NCI-H2171 (cell line): ENCODE results near the gene PRR30.

ENCODE experiments used
- DNase-seq: peaks from one replicate; lab custom pipeline; 2025; lab: John Stamatoyannopoulos, UW

PRR30 gene

DNA sequence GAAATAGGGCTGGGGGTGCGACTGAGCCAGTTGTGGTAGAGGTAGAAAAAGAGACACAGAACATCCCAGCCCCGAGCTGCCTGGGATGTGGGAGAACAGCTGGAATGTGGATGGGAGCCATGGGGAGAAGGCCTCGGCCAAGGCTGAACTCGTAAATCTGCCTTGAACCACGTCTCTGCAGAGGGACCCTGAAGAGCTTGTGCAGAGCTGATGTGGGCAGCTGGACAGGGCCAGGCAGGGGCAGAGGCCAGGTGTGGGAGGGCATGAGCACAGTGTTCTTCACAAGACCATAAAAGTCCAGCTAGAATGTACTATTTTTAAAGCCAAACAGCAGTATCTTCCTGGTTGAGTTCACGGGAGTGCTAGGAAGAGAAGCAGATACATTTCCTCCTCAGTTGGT lies 15.3 kb upstream of the PRR30 start:
- no peak for DNase-seq

GRCh38 chr2:27152796-27153464 lies 13.7 kb upstream of the PRR30 start:
- DNase-seq: peak; percentile 59

DNA sequence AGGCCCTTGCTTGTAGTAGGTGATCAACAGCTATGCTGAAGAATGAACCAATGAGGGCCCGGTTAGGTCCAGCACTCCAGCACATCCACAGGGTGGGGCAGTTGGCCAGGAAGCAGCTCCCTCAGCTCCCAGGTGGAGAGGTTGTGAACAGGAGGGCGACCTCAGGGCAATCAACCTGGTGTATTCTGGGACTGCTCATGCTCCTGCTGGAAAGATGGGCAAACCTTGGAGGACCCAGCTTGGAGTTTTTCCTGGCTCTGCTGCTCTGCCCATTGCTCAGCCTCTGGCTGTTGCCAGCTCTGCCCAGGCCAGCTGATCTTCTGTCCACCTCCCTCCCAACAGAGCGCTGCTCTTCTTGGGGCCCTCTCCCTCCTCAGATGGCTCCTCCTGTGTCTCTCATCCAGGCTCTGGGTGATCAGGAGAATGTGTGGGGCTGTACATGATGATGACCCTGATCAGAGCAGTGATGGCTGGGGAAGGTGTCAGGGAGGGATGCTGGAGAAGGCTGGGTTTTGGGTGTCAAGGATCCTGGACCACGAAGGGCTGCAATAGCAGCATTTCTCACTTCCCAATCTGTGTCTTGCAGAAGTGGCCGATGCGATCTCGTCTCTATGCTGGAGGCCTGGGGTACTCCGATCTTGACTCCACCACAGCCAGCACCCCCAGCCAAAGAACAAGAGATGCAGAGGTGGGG lies 13.0 kb upstream of the PRR30 start:
- no peak for DNase-seq

GRCh38 chr2:27150639-27151230 lies 11.5 kb upstream of the PRR30 start:
- no peak for DNase-seq

- DNase-seq: no peak
Observed at GRCh38 chr2:27149570-27150405, 10.6 kb upstream of the PRR30 start.

DNA sequence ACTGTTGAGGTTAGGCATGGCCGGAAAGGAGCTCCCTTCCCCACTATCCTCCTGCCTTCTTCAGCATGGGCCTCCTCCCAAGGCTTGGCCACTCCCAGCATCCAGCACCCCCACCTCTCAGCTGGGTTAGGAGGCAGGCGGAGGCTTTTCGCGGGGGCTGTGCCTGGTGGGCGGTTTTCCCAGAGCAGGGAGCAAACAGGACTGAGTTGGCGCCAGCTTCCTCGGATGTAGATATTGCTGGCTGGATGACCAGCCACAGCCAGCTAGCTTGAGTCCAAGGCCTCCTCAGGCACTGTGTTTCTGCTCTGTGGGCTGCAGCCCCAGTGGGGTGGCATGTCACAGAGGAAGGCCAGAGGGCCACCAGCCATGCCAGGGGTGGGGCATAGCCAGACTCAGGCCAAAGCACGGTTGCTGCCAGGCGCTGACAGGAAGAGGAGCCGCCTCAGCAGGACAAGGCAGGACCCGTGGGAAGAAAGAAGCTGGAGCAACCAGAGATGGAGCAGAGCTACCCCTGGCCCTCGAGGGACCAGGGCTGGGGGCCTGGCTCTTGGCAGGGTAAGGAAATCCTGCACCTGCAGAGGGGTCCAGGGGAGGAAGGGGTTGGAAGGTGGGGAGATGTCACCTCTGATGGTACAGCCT lies 9.7 kb upstream of the PRR30 start, which contains the start of gene TCF23:
Gene TCF23 (plus strand): TSS at position 204 of the 639 bp plus-strand sequence. CDS start 130 bp downstream, at position 334.
- no peak for DNase-seq

GRCh38 chr2:27147935-27148334 lies 8.7 kb upstream of the PRR30 start:
- no peak for DNase-seq

- DNase-seq: no peak
Observed at GRCh38 chr2:27145682-27146081, 6.5 kb upstream of the PRR30 start.

DNA sequence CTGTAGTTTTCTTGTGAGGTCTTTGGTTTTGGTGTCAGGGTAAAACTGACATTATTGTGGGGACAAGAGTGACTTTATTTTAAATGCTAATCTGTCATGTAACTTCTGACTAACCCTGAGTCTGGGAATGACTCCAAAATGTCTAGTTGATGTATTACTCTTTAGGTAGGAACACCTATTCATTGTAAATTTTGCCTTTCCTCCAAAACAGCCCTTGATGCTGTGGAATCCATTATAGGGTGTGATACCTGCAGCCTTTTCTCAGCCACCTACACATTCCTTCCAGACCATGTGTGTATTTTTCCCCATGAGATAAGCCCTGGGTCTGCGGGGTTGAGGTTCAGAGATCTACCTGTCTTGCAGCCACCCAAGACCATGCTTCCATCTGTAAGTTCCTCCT lies 4.1 kb upstream of the PRR30 start:
- DNase-seq: no peak

DNA sequence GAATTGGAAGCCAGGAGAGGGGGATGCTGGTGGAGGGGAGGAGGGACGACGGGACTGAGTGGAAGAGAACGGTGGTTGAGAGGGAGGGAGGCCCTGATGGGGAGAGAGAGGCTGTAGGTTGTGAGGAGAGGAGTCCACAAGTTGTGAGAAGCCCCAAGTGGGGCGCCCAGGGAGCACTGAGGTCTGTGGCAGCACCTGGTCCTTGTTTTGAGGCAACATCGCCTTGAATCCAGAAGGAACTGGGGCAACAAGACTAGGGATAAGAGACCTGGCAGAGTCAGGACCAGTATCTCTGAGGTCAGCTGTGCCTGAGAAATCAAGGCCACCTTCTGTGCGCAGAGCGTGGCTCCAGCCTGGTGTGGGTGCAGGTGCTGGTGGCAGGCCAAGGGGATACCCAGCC lies 1.1 kb downstream of the PRR30 start:
- no peak for DNase-seq

DNA sequence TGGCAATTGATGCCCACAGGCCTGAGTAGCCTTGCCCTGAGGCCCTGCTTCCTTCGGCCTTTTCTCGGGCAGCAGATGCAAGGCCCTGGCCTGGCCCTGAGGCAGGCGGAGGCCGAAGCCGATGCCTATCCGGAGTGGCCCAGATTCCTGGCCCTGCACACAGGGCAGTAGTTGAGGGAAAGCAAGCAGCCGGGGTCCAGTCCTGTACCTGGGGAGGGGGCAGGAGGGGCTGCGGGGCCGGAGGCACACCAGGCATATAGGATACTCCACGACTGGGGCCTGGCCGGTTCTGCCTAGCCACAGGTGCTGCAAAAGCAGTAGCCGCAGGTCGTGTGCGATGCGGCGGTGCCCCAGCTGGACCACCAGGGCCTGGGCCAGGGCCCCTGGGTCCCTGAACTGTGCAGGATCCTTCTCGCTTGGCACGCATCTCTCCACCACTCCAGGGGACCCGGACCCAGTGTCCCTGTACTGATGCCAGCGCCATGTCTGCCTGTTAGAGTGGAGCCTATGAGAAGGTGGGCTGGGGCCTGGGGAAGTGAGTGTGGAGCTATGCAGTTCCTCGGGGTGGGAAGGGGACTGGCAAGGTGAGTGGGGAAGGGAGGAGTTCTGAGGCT lies 1.8 kb downstream of the PRR30 start:
- no peak for DNase-seq

DNA sequence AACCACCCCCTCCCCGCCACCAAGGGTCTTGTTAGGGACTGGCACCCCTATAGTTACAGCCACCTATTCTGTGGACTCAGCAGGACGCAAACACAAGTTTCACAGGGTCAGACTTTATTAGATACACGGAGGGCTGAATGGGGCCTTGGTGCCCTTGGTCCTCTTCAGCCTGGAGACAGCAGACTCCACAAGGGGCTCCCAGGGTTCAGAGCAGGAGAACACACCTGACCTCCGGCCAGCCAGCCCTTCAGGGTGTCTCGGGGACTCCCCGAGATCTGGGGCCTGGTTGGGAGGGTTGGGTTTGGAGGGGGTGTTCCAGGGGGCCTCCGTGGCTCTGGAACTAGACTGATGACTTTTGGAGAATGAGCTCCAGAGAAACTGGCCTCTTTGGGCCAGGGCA lies 2.5 kb downstream of the PRR30 start:
- no peak for DNase-seq

DNA sequence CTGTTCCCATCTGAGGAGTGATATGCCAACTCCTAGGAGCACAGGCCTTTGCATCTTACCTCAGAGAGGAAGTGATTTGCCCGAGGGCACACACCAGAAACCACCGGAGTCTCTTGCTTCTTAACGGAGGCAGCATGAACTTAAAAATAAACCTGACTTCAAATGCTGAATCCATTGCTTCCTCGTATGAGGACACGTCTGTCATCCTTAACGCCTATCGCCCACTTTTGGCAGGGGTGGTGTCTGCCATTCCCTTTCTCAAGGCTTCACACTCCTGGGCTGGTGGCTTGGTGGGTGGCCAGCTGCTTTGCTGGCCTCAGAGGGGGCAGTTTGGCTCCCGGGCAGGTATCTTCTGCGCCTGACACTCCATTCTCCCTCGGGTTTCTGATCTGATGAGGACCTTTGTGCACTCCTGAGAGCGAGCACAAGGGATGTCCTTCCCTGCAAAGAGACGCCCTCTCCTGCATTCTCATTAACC lies 3.7 kb downstream of the PRR30 start:
- no peak for DNase-seq

- no peak for DNase-seq
Observed at GRCh38 chr2:27134781-27135477, 4.3 kb downstream of the PRR30 start.

DNA sequence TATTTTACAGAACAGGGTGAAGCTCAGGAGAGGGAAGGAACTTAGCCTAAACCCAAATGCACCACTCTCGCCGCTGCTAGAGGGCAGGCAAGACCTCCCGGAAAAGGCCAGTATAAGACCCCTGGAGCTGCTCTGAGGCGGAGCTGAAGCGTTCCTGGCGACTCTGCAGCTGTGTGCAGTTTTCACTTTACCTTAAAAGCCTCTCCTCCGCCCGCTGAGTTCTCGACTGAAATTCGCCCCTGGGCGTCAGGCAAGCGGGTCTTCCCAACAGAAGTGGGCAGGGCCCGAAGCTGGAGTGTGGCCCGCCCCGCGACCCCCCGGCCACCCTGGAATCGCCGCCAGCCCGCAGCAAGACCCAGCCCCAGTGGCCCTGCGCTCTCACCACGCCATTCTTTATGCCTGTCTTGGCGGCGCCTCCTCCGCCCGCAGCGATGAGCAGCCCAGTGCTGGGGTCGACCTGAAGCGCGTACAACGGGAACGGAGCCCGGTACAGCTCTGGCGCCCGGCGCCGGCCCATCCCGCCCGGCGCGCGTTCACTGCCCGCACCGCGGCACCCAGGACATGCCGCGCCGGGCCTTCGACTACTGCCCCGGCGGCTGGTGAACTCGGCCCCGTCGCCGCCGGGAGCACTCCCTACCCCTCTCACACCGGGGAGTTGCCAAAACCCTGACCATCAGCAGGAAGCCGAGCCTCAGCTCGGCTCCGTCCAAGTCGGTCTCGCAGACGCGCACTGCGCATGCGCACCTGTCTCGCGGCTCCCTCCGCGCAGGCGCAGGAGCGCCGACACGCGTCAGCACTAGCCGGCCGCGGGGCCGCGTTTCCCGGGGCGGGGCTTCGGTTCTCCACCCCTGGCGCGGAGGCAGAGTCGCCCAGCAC lies 5.1 kb downstream of the PRR30 start, which contains the start of gene PREB:
Gene PREB (minus strand): TSS at position 732 of the 876 bp plus-strand sequence. CDS start 215 bp downstream, at position 517.
- peak; percentile 97 for DNase-seq

DNA sequence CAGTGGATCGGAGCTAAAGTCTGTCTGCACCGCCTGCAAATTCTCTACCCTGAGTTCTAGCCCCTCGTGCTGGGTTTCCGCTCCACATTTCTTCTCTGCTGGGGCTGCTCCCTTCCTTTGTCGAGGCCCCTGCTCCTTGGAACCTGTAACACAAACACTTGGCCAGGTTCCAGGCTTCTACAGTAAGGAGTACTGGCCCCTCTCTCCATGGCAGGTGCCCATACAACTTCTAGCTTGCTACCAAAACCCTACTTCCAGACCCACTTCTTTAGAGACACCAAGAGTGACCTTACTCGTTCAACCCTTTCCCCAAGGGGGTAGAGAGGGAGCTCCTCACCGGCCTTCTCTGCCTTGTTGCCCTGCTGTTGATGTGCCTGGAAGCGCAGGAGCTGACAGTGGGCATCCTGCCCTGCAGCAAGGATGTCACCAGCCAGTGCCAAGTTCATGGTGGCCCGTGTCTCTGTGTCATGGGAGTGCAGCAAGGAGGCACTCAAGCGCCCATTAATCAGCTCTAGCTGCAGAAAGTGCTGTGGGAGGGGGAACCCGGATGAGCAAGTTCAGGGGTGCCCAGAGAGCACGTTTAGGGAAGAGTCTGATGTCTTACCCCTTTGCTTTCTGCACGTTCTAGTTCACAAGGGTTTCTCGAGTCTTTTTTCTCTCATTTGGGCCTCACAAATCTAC lies 5.9 kb downstream of the PRR30 start:
- DNase-seq: no peak

- no peak for DNase-seq
Observed at GRCh38 chr2:27131429-27131828, 7.8 kb downstream of the PRR30 start.

DNA sequence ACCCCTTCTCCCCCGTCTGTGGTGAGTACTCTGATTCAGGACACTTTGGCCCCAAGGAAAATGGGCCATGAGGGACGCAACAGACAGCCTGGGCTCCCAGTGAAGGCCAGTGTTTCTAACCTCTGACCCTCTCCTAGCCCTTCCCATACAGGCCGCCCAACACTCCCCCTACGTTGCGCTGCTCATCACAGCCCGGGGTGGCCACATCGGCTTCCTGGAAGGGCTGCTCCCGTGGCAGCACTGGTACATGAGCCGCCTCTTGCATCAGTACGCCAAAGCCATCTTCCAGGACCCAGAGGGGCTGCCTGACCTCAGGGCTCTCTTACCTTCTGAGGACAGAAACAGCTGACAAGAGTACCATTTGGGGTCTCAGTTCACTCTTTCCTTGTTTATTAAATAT lies 8.8 kb downstream of the PRR30 start:
- no peak for DNase-seq
